Keratinocyte (primary cell): ENCODE measurements around the gene CFAP77. TPM values are rescaled to one million over a fixed set of nuclear protein-coding genes. Genes with fewer than 3 reads are reported as not detected.

Experiments
- DNase-seq: peaks from one replicate; pipeline ENCODE4 v3.0.0-alpha.2; 2011; ENCODE audit warnings: low read depth, missing footprints, low spot score
- FAIRE-seq: peaks from 2 replicates; lab custom pipeline; 2011; peaks lifted over from hg19 to GRCh38; lab: Jason Lieb, UNC
- H2AFZ ChIP-seq: 2 replicates; pipeline ENCODE4 v1.6.0; 2012; ENCODE audit warnings: low read length, control low read depth, inconsistent platforms; ENCODE audit not compliant: control insufficient read depth
- H3K27ac ChIP-seq: 2 replicates; pipeline ENCODE4 v1.5.1; 2011; ENCODE audit warnings: low read length; ENCODE audit not compliant: control insufficient read depth, insufficient read depth
- H3K27me3 ChIP-seq: 3 replicates; pipeline ENCODE4 v1.6.0; 2011; ENCODE audit warnings: low read length; ENCODE audit not compliant: control insufficient read depth, insufficient read depth; ENCODE audit errors: extremely low read depth
- H3K36me3 ChIP-seq, 2 experiments: 2 replicates in 1 of 2; 3 replicates in 1 of 2; pipeline ENCODE4 v1.5.1; 2011; ENCODE audit warnings: low read length in 2 of 2, mild to moderate bottlenecking in 1 of 2; ENCODE audit not compliant: control insufficient read depth in 2 of 2, insufficient read depth in 2 of 2; ENCODE audit errors: extremely low read depth in 1 of 2
- H3K4me1 ChIP-seq: 3 replicates; pipeline ENCODE4 v1.5.1; 2011; ENCODE audit warnings: low read length; ENCODE audit not compliant: control insufficient read depth, insufficient read depth; ENCODE audit errors: extremely low read depth
- H3K4me2 ChIP-seq: 3 replicates; pipeline ENCODE4 v1.6.0; 2011; ENCODE audit warnings: low read depth, low read length; ENCODE audit not compliant: control insufficient read depth, insufficient read depth; ENCODE audit errors: extremely low read depth
- H3K4me3 ChIP-seq, 3 experiments: fragments of 200-600 bp in 1 of 3; sonication (generic) in 1 of 3; 2 replicates in 2 of 3; 3 replicates in 1 of 3; pipeline ENCODE4 v1.5.1; 2011 to 2016; ENCODE audit warnings: low read length in 3 of 3, mild to moderate bottlenecking in 3 of 3, control low read depth in 2 of 3, inconsistent platforms in 1 of 3, low read depth in 1 of 3, mixed read lengths in 1 of 3, mixed run types in 1 of 3, moderate library complexity in 1 of 3; ENCODE audit not compliant: control insufficient read depth in 2 of 3, insufficient read depth in 2 of 3; ENCODE audit errors: extremely low read depth in 1 of 3
- H3K79me2 ChIP-seq: 2 replicates; pipeline ENCODE4 v1.6.0; 2012; ENCODE audit warnings: low read length; ENCODE audit not compliant: control insufficient read depth, insufficient read depth
- H3K9ac ChIP-seq: 3 replicates; pipeline ENCODE4 v1.6.0; 2011; ENCODE audit warnings: low read length; ENCODE audit not compliant: control insufficient read depth, insufficient read depth; ENCODE audit errors: extremely low read depth
- H3K9me1 ChIP-seq: 3 replicates; pipeline ENCODE4 v1.6.0; 2011; ENCODE audit warnings: low read length; ENCODE audit not compliant: control insufficient read depth, insufficient read depth; ENCODE audit errors: extremely low read depth
- H3K9me3 ChIP-seq: 2 replicates; pipeline ENCODE4 v1.5.1; 2012; ENCODE audit warnings: low read depth, low read length; ENCODE audit not compliant: control insufficient read depth
- H4K20me1 ChIP-seq: 3 replicates; pipeline ENCODE4 v1.6.0; 2011; ENCODE audit warnings: low read length; ENCODE audit not compliant: control insufficient read depth, insufficient read depth; ENCODE audit errors: extremely low read depth
- EZH2 ChIP-seq: IDR thresholded peaks from one replicate; pipeline ENCODE4 v1.6.1; 2012; ENCODE audit warnings: inconsistent platforms, mild to moderate bottlenecking, low read length, moderate library complexity
- dilution Hi-C: fragments of 300-500 bp; cut with MboI; formaldehyde crosslinking; loops from one replicate; pipeline ENCODE4 v1.7.0; 2020; ENCODE audit warnings: low sequenced_read_pairs; ENCODE audit not compliant: extremely low pct_ligation_motif_present
- polyA plus RNA-seq, 5 experiments: library from polyadenylated mRNA; depleted of rRNA in 3 of 5; stranded (reverse) in 3 of 5; stranded (forward) in 1 of 5; unstranded in 1 of 5; fragments of >200 nt; gene quantifications; 1 replicate in 1 of 5; 2 replicates in 3 of 5; 3 replicates in 1 of 5; pipeline versions ENCODE4 v1.2.1 to v1.2.3, GENCODE V29; 2011 to 2012; ENCODE audit warnings: missing spikeins in 2 of 5, low read depth in 1 of 5, low replicate concordance in 1 of 5
- TF ChIP-seq, protein P1 (sequence below), 3 experiments: IDR thresholded peaks in 1 of 3; conservative IDR thresholded peaks in 1 of 3; optimal IDR thresholded peaks in 1 of 3; 2 replicates in 2 of 3; 3 replicates in 1 of 3; pipeline versions ENCODE3 to v1.5.1; 2011; ENCODE audit warnings: low read length in 3 of 3, mild to moderate bottlenecking in 3 of 3, moderate library complexity in 2 of 3, control low read depth in 1 of 3, inconsistent platforms in 1 of 3; ENCODE audit not compliant: insufficient read depth in 2 of 3; ENCODE audit errors: extremely low read depth in 1 of 3

Gene CFAP77
- polyA plus RNA-seq, 1 donor (not counting 4 experiments of a cell fraction or from before 2014, with no cell fraction given) = not detected

DNA sequence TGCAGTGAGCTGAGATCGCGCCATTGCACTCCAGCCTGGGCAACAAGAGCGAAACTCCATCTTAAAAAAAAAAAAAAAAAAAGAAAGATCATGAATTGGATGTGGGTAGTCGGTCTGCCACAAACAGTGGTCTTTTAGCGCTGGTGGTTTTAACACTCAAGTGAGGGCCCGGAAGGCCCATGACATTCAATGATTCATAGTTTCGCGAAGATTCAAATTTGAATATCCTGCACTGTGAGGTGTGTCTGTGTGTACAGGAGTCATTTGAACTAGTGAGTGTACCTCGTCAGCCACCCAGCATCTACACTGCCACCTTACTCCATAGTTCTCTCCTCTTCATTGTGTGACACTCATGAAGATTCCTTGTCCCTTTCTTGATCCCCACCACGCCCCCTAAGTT is 41.3 kb downstream of the CFAP77 start:
- no peak for TF ChIP-seq EZH2
- Histone ChIP-seq H4K20me1 (no peaks in the 10 kb centered on the region), H2AFZ (no peak overlapping the region), H3K36me3 (no peaks in the 10 kb centered on the region), H3K9me1 (no peaks in the 10 kb centered on the region), H3K9ac (no peak overlapping the region), H3K27me3 (peaks cover 17% of the 10 kb centered on the region), H3K4me3 (no peak overlapping the region), H3K27ac (no peak overlapping the region), H3K4me1 (peaks cover 5% of the 10 kb centered on the region), H3K9me3 (no peaks in the 10 kb centered on the region), H3K4me2 (no peak overlapping the region), H3K79me2 (no peaks in the 10 kb centered on the region)
- FAIRE-seq (no peak), DNase-seq (no peak)
- dilution Hi-C loops = no loop called here

DNA sequence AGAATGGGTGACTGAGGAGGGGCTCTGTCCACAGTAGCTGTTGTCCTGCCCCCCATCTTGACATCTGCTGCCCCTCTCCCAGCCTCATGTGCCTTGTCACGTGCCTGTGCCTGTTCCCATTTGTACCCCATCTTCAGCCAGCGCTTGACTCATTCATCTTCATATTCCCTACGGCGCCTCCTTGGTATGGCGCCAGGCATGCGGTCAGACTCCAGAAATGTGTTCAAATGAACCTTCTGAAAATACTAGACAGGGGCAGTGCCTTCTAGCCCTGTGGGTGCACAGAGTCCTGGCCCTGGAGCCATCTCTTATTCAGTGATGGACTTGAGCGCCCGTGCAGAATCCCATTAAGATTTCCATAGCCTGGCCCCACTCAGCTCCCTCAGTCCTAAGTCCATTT is 46.2 kb downstream of the CFAP77 start:
- H3K4me2 ChIP-seq = peak overlapping the region; percentile 27
- H3K9me1 ChIP-seq = no peaks in the 10 kb centered on the region
- no peak overlapping the region for H3K9ac ChIP-seq
- no peak overlapping the region for H3K4me3 ChIP-seq
- H3K4me1 ChIP-seq = peaks cover 7% of the 10 kb centered on the region
- H3K27ac ChIP-seq = no peak overlapping the region
- peaks cover 33% of the 10 kb centered on the region for H3K27me3 ChIP-seq
- H2AFZ ChIP-seq = no peak overlapping the region
- no peaks in the 10 kb centered on the region for H3K36me3 ChIP-seq
- no peak for DNase-seq
- no peaks in the 10 kb centered on the region for H3K79me2 ChIP-seq
- H3K9me3 ChIP-seq = peaks cover 1% of the 10 kb centered on the region
- H4K20me1 ChIP-seq = peaks cover 2% of the 10 kb centered on the region
- FAIRE-seq = no peak
- dilution Hi-C loops = no loop called here
- TF ChIP-seq, protein P1, sequence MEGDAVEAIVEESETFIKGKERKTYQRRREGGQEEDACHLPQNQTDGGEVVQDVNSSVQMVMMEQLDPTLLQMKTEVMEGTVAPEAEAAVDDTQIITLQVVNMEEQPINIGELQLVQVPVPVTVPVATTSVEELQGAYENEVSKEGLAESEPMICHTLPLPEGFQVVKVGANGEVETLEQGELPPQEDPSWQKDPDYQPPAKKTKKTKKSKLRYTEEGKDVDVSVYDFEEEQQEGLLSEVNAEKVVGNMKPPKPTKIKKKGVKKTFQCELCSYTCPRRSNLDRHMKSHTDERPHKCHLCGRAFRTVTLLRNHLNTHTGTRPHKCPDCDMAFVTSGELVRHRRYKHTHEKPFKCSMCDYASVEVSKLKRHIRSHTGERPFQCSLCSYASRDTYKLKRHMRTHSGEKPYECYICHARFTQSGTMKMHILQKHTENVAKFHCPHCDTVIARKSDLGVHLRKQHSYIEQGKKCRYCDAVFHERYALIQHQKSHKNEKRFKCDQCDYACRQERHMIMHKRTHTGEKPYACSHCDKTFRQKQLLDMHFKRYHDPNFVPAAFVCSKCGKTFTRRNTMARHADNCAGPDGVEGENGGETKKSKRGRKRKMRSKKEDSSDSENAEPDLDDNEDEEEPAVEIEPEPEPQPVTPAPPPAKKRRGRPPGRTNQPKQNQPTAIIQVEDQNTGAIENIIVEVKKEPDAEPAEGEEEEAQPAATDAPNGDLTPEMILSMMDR (optimal IDR thresholded peaks at IDR 0.05 in 1 of 3, IDR thresholded peaks at IDR 0.05 in 1 of 3, conservative IDR thresholded peaks at IDR 0.05 in 1 of 3; ENCODE audit: extremely low read depth in 1 of 3, insufficient read depth in 2 of 3, low read length in 3 of 3) = no peak
- no peak for TF ChIP-seq EZH2
